Left ventricle myocardium inferior (tissue), 1 donor: ENCODE measurements around the gene THEMIS. TPM values are rescaled to one million over a fixed set of nuclear protein-coding genes. Genes with fewer than 3 reads are reported as not detected.

Source experiments
- DNase-seq: peaks from one replicate; pipeline ENCODE4 v3.0.0-alpha.2; 2020
- H3K27ac ChIP-seq: fragments of 200-600 bp; replicated peaks from 2 replicates; pipeline ENCODE4 v1.8.0; 2021
- H3K27me3 ChIP-seq: fragments of 200-600 bp; 2 replicates; pipeline ENCODE4 v1.8.0; 2021; ENCODE audit warnings: low read depth
- H3K36me3 ChIP-seq: fragments of 200-600 bp; 2 replicates; pipeline ENCODE4 v1.8.0; 2021
- H3K4me1 ChIP-seq: fragments of 200-600 bp; 2 replicates; pipeline ENCODE4 v1.8.0; 2021
- H3K4me3 ChIP-seq: fragments of 200-600 bp; 2 replicates; pipeline ENCODE4 v1.8.0; 2021; ENCODE audit warnings: mild to moderate bottlenecking, moderate library complexity
- H3K9me3 ChIP-seq: fragments of 200-600 bp; replicated peaks from 2 replicates; pipeline ENCODE4 v1.8.0; 2021
- intact Hi-C: fragments of 100-400 bp; cut with micrococcal nuclease; formaldehyde crosslinking; loops from one replicate; pipeline ENCODE4 v1.11.0; 2022
- total RNA-seq: library from RNA; stranded (reverse); fragmentation: NEBNext Ultra II Directional; extraction: Animal tissue kit (Norgen Biotek cat#: 25700); gene quantifications from one replicate; pipeline ENCODE4 v1.2.1, GENCODE V29; 2021
- TF ChIP-seq, protein P1 (sequence below): fragments of 200-600 bp; IDR thresholded peaks from 2 replicates; pipeline ENCODE4 v1.8.0; 2021; ENCODE audit warnings: antibody characterized with exemption, mild to moderate bottlenecking, borderline replicate concordance
- donor health status: DM: no; HTN: yes; CAD: no; lungs with severe emphysema.

Gene THEMIS
- total RNA-seq, 1 donor from 2014 or later = 0.22 TPM

DNA sequence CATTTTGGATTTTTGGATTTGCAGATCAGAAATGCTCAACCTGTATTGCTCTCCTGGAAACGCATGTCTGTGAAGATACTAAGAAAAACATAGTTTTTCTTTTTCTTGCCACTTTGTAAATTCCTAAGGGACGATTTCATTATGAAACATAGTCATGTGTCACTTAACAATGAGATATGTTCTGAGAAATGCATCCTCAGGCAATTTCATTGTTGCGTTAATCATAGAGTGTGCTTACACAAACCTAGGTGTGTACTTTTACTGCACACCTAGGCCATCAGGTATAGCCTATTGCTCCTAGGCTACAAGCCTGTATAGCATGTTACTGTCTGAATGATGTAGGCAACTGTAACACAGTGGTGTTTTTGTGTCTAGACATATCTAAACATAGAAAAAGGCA lies 13.4 kb upstream of the THEMIS start:
- no peak overlapping the region for H3K4me3 ChIP-seq
- TF ChIP-seq, protein P1, sequence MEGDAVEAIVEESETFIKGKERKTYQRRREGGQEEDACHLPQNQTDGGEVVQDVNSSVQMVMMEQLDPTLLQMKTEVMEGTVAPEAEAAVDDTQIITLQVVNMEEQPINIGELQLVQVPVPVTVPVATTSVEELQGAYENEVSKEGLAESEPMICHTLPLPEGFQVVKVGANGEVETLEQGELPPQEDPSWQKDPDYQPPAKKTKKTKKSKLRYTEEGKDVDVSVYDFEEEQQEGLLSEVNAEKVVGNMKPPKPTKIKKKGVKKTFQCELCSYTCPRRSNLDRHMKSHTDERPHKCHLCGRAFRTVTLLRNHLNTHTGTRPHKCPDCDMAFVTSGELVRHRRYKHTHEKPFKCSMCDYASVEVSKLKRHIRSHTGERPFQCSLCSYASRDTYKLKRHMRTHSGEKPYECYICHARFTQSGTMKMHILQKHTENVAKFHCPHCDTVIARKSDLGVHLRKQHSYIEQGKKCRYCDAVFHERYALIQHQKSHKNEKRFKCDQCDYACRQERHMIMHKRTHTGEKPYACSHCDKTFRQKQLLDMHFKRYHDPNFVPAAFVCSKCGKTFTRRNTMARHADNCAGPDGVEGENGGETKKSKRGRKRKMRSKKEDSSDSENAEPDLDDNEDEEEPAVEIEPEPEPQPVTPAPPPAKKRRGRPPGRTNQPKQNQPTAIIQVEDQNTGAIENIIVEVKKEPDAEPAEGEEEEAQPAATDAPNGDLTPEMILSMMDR = no peak
- intact Hi-C loops = no loop called here
- no peaks in the 10 kb centered on the region for H3K4me1 ChIP-seq
- H3K36me3 ChIP-seq = no peaks in the 10 kb centered on the region
- H3K27ac ChIP-seq = no peak overlapping the region
- peaks cover 6% of the 10 kb centered on the region for H3K27me3 ChIP-seq
- no peak for DNase-seq
- H3K9me3 ChIP-seq = peaks cover 3% of the 10 kb centered on the region

DNA sequence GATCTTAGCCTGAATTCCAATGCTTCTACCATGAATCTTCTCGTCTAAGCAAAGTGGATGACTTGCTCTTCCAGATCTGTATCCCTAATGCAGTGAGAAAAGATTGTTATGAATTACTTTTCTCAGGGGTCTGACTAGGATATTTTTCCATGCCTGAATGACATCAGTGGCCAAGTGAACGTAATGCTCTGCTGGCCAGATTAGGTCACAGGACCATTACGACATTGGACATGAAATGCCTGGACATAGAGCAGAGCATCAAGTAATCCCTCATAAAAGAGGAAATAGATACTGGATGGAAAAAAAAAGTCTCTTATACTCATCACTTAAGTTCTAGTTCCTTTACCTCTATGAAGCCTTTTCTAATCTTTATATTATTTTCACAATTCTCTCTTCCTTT lies 12.1 kb upstream of the THEMIS start:
- TF ChIP-seq, protein P1 = no peak
- peaks cover 5% of the 10 kb centered on the region for H3K9me3 ChIP-seq
- peaks cover 6% of the 10 kb centered on the region for H3K27me3 ChIP-seq
- no peak for DNase-seq
- intact Hi-C loops = no loop called here
- no peak overlapping the region for H3K4me3 ChIP-seq
- no peaks in the 10 kb centered on the region for H3K4me1 ChIP-seq
- no peaks in the 10 kb centered on the region for H3K36me3 ChIP-seq
- H3K27ac ChIP-seq = no peak overlapping the region

DNA sequence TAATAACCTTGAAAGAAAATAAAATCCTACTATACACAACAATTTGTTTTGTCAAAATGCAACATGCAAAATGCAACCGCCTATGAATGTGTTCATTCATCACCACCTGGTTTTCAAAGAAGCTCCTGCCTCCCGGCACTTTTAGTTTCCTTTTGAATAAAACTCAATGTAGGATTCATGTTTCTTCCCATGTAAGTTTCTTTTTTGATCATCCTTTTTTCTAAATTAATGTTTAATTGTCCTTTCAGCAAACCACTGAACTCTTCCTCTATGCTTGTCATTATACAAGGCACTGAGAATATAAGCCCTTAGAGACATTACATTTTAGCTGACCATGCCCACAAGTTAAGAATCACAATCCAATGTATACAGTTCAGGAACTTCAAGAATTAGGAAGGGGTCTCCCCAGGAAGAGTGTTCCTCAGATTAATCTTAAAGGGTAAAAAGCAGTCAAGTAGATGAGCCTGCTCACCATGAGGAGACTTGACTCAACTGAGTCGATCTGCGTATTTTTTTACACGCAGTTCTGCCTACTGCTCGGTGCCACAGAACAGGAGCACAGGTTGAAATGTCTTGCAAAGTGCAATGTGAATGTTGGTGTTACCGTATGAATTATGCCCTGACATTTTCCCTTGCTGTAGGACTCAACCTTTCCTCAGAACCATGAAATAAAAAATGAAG lies 7.2 kb upstream of the THEMIS start:
- TF ChIP-seq, protein P1 = no peak
- no peaks in the 10 kb centered on the region for H3K36me3 ChIP-seq
- peaks cover 19% of the 10 kb centered on the region for H3K9me3 ChIP-seq
- H3K4me1 ChIP-seq = no peaks in the 10 kb centered on the region
- H3K27me3 ChIP-seq = no peaks in the 10 kb centered on the region
- no peak for DNase-seq
- no peak overlapping the region for H3K4me3 ChIP-seq
- H3K27ac ChIP-seq = no peak overlapping the region
- intact Hi-C loops = no loop called here

DNA sequence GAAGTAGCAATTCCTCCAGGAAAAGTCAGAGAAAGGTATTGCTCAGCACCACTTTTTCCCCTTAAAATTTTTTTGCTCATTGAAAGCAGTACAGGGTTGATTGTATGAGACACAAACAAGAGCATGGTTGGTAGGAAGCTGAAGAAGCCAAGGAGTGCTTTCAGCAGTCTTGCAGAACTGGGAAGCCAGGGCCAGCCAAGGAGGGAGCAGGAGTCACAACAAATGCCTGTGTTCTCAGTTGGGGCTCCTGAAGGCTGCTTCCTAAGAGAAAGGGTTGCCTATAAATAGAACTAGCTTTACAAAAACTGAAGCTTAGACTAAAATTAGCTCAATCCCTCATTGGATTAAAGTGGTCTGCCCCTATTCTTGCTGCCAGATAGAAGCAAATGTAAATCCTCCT lies 3.3 kb upstream of the THEMIS start:
- Histone ChIP-seq H3K4me3 (no peak overlapping the region), H3K27me3 (no peaks in the 10 kb centered on the region), H3K27ac (no peak overlapping the region), H3K36me3 (no peaks in the 10 kb centered on the region), H3K9me3 (peaks cover 16% of the 10 kb centered on the region), H3K4me1 (no peaks in the 10 kb centered on the region)
- TF ChIP-seq, protein P1 = no peak
- no peak for DNase-seq
- intact Hi-C loops = no loop called here

DNA sequence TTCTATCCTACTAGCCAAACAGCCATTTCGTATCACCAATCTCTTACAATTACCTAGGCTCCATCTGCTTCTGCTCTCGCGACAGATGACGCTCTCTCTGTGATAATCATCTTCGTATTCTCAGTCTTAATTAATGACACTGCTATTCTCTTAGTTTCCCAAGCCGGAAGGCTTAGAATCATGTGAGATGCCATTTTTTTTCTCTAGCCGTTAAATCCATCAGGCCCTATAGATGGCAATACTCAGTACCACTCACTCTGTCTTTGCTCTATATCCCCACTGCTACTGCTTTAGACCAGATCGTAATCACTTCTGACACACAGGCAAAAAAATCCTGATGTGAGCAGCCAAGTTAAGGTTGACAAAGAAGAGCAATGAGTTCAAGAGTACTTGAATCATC lies 2.1 kb upstream of the THEMIS start:
- DNase-seq = no peak
- no peak overlapping the region for H3K27ac ChIP-seq

More for the DNA sequence above, 2.1 kb upstream of the THEMIS start:
- H3K36me3 ChIP-seq = no peaks in the 10 kb centered on the region
- H3K4me1 ChIP-seq = no peaks in the 10 kb centered on the region
- H3K9me3 ChIP-seq = peaks cover 14% of the 10 kb centered on the region
- H3K27me3 ChIP-seq = no peaks in the 10 kb centered on the region
- intact Hi-C loops = no loop called here
- TF ChIP-seq, protein P1 = no peak
- no peak overlapping the region for H3K4me3 ChIP-seq
